Posterior vena cava (tissue), 2 donors: ENCODE measurements around the gene PTPN4. TPM values are rescaled to one million over a fixed set of nuclear protein-coding genes. Genes with fewer than 3 reads are reported as not detected.
"Not testable (repeated sequence)": the region's sequence is repeated elsewhere in the genome, so short reads cannot be mapped to it uniquely, and the experiment has no call there.

Experiments used
- DNase-seq: peaks from one replicate; pipeline ENCODE4 v3.0.0-alpha.2; 2020; ENCODE audit warnings: low spot score
- intact Hi-C, 2 donors: fragments of 100-400 bp; cut with DNase I; formaldehyde crosslinking; loops; one replicate each; pipeline versions ENCODE4 v1.14.1 to v1.14.2; 2022 to 2023
- total RNA-seq, 2 donors: library from RNA; stranded (reverse); fragmentation: NEBNext Ultra II Directional; extraction: Animal tissue kit (Norgen Biotek cat#: 25700); gene quantifications; one replicate each; pipeline ENCODE4 v1.2.1, GENCODE V29; 2021
- donor health status: DM: yes; HTN: yes; CAD: no.
- donor health status: DM: yes; HTN: yes; CAD: no.

PTPN4 gene
- total RNA-seq, 2 donors from 2014 or later, result 23.8 to 25.4 TPM

GRCh38 chr2:119792907-119793312 lies 33.2 kb downstream of the PTPN4 start:
- no peak for DNase-seq
- intact Hi-C loops, result no loop called here

GRCh38 chr2:119794237-119794636 lies 34.5 kb downstream of the PTPN4 start:
- intact Hi-C loops, result no loop called here
- DNase-seq, result no peak

- intact Hi-C loops, result no loop called here
- no peak for DNase-seq
Measured at GRCh38 chr2:119795309-119796303, 35.9 kb downstream of the PTPN4 start.

GRCh38 chr2:119800376-119800902 lies 40.7 kb downstream of the PTPN4 start:
- DNase-seq, result no peak
- intact Hi-C loops, result no loop called here

GRCh38 chr2:119801040-119801439 lies 41.3 kb downstream of the PTPN4 start:
- intact Hi-C loops, result no loop called here
- no peak for DNase-seq

GRCh38 chr2:119801989-119802388 lies 42.3 kb downstream of the PTPN4 start:
- intact Hi-C loops, DNase-seq: not testable (repeated sequence)

- intact Hi-C loops, result no loop called here
- DNase-seq, result no peak
Measured at GRCh38 chr2:119803101-119803500, 43.4 kb downstream of the PTPN4 start.

- intact Hi-C loops, DNase-seq: not testable (repeated sequence)
Measured at GRCh38 chr2:119804409-119804808, 44.7 kb downstream of the PTPN4 start.

- intact Hi-C loops, result no loop called here
- no peak for DNase-seq
Measured at GRCh38 chr2:119808516-119809147, 48.9 kb downstream of the PTPN4 start.

GRCh38 chr2:119809339-119810048 lies 49.8 kb downstream of the PTPN4 start:
- no peak for DNase-seq
- intact Hi-C loops, result no loop called here

- DNase-seq, result no peak
- intact Hi-C loops, result no loop called here
Measured at GRCh38 chr2:119810049-119810630, 50.4 kb downstream of the PTPN4 start.

GRCh38 chr2:119814216-119814615 lies 54.5 kb downstream of the PTPN4 start:
- intact Hi-C loops, result no loop called here
- no peak for DNase-seq

- intact Hi-C loops, result no loop called here
- no peak for DNase-seq
Measured at GRCh38 chr2:119818792-119819191, 59.1 kb downstream of the PTPN4 start.

GRCh38 chr2:119819846-119820245 lies 60.1 kb downstream of the PTPN4 start:
- DNase-seq, result no peak
- intact Hi-C loops, result loop anchor here in 1 of 2 donors (5.0 kb wide), 1 partner anchor 58 kb away; no protein-coding TSS in a partner anchor

- no peak for DNase-seq
- intact Hi-C loops, result loop anchor here in 1 of 2 donors (5.0 kb wide), 1 partner anchor 58 kb away; no protein-coding TSS in a partner anchor
Measured at GRCh38 chr2:119820275-119820674, 60.6 kb downstream of the PTPN4 start.

GRCh38 chr2:119821266-119821665 lies 61.5 kb downstream of the PTPN4 start:
- DNase-seq, result no peak
- intact Hi-C loops, result loop anchor here in 1 of 2 donors (5.0 kb wide), 1 partner anchor 59 kb away; no protein-coding TSS in a partner anchor

- no peak for DNase-seq
- intact Hi-C loops, result loop anchor here in 1 of 2 donors (5.0 kb wide), 1 partner anchor 62 kb away; no protein-coding TSS in a partner anchor
Measured at GRCh38 chr2:119823734-119824334, 64.1 kb downstream of the PTPN4 start.

GRCh38 chr2:119826370-119826961 lies 66.7 kb downstream of the PTPN4 start:
- intact Hi-C loops, result no loop called here
- DNase-seq, result no peak
